Measurements from ENCODE around the gene TNP1.

- TF ChIP-seq GATA2 (IDR thresholded peaks at IDR 0.05; ENCODE audit: low read depth, low read length): no peak
- no peak for TF ChIP-seq GATA3 (IDR thresholded peaks at IDR 0.05; ENCODE audit: low read depth, low read length)
Observed at GRCh38 chr2:216857131-216857550, 2.7 kb downstream of the TNP1 start.
